Epithelial cell of proximal tubule (primary cell): ENCODE measurements around the gene SRRM4. TPM values are rescaled to one million over a fixed set of nuclear protein-coding genes. Genes with fewer than 3 reads are reported as not detected.

Source experiments
- DNase-seq: peaks from one replicate; pipeline ENCODE4 v3.0.0-alpha.2; 2011; ENCODE audit warnings: low read depth
- H3K4me3 ChIP-seq: 2 replicates; pipeline ENCODE4 v1.5.1; 2011; ENCODE audit warnings: low read depth, mild to moderate bottlenecking, low read length
- total RNA-seq: library from RNA; depleted of rRNA; stranded (reverse); fragments of >200 nt; gene quantifications from 2 replicates; pipeline ENCODE4 v1.2.3, GENCODE V29; 2015
- TF ChIP-seq, protein P1 (sequence below): conservative IDR thresholded peaks from 2 replicates; pipeline ENCODE4 v1.5.1; 2012; ENCODE audit warnings: low read depth, mild to moderate bottlenecking, low read length

The SRRM4 gene
- total RNA-seq, 1 donor from 2014 or later: under 0.01 TPM

DNA sequence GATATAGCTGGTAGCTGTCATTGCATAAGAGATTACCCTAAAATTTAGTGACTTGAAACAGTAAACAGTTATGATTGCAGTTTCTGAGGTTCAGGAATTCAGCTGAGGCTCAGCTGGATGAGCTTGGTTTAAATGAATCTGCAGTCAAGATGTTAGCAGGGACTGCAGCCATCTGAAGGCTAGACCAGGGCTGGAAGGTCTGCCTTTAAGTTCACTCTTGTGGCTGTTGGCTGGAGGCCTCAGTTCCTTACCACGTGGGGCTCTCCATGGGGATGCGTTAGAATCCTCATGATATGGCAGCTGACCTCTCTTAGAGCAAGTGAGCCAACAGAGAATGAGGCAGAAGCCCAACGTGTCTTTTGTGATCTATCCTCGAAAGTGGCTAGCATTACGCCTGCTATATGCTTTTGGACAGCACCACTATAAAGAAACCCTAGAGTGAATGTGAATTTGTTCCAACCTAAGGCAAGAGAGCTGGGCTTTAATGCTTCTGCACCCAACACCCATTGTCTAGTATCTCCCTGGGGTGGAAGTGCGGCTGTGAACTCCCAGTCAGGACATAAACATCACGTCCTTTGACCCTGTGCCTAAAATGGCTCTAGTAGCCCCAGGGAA lies 223.4 kb downstream of the SRRM4 start:
- TF ChIP-seq, protein P1, sequence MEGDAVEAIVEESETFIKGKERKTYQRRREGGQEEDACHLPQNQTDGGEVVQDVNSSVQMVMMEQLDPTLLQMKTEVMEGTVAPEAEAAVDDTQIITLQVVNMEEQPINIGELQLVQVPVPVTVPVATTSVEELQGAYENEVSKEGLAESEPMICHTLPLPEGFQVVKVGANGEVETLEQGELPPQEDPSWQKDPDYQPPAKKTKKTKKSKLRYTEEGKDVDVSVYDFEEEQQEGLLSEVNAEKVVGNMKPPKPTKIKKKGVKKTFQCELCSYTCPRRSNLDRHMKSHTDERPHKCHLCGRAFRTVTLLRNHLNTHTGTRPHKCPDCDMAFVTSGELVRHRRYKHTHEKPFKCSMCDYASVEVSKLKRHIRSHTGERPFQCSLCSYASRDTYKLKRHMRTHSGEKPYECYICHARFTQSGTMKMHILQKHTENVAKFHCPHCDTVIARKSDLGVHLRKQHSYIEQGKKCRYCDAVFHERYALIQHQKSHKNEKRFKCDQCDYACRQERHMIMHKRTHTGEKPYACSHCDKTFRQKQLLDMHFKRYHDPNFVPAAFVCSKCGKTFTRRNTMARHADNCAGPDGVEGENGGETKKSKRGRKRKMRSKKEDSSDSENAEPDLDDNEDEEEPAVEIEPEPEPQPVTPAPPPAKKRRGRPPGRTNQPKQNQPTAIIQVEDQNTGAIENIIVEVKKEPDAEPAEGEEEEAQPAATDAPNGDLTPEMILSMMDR: no peak
- no peak for DNase-seq
- no peak overlapping the region for H3K4me3 ChIP-seq

GRCh38 chr12:119206348-119207062 lies 225.2 kb downstream of the SRRM4 start:
- DNase-seq: no peak
- no peak overlapping the region for H3K4me3 ChIP-seq
- TF ChIP-seq, protein P1: no peak

GRCh38 chr12:119207063-119207560 lies 225.8 kb downstream of the SRRM4 start:
- no peak for DNase-seq
- TF ChIP-seq, protein P1: no peak
- H3K4me3 ChIP-seq: no peak overlapping the region

DNA sequence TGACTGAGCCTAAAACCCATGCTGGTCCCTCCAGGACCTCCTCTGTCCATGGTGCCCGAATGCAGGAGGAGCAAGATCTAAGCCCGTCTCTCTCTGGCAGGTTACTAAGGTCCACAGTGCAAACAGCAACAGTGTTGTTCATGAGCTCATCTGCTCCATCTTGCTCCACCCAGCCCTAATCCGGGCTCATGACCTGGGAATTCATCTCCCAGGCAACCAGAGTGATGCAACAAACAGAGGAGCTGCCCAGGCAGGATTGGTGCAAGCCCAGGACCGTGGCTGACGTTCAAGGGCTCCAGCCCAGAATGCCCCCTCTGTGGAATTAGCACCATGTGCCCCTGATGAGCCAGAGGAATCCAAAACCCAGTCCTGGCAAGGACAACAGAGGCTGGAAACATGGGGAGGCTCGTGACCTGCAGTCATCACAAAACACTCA lies 227.3 kb downstream of the SRRM4 start:
- peak; percentile 57 for DNase-seq
- TF ChIP-seq, protein P1: no peak
- no peak overlapping the region for H3K4me3 ChIP-seq

DNA sequence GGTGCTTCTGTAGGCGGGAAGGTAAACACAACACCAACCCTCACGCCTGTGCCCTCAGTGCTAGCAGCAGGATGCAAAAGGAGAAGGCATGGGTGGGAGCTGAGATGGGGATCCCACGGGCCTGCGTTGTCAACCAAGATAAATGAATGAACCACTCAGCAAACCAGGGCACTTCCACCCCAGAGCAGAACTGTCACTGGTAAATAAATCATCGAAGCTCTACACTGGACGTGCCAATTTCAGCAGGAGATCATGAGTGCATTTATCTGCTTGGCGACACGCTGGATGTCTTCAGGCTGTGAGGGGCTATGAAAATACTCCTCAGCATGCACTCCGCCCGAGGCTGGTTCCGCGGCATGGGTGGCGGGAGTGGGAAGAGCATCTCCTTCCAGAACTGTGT lies 230.5 kb downstream of the SRRM4 start:
- no peak for DNase-seq
- H3K4me3 ChIP-seq: no peak overlapping the region
- TF ChIP-seq, protein P1: no peak

Other genes with a start within 250 kb of the SRRM4 start
- 18.6 and 32.3 TPM in 2 replicates for gene HSPB8, start 197.4 kb downstream of the SRRM4 start, total RNA-seq